K562 (cell line): ENCODE results near the gene TARS3. TPM values are rescaled to one million over a fixed set of nuclear protein-coding genes. Genes with fewer than 3 reads are reported as not detected.

Experiments
- ATAC-seq: fragments of 200-7000 bp; cut with Tn5 transposase; 3 replicates; pipeline ENCODE4 v1.9.1; 2020; ENCODE audit warnings: moderate library complexity
- BruUV-seq: library from RNA; stranded (reverse); fragments of 400-500 nt; replicated peaks from 2 replicates; lab custom pipeline; 2021; lab: Mats Ljungman, UMichigan
- CTCF ChIA-PET: fragments of 300-600 bp; formaldehyde crosslinking; extraction: SDS; loops from one replicate; lab custom pipeline; 2021; ENCODE audit warnings: low intra/inter-chr PET ratio; lab: Yijun Ruan, JAX
- POLR2A ChIA-PET: fragments of 300-600, 350-650 bp; sonication (Branson Sonifier 250); formaldehyde crosslinking; extraction: SDS; loops from one replicate; lab custom pipeline; 2021; ENCODE audit warnings: antibody characterized with exemption, inconsistent platforms; lab: Yijun Ruan, JAX
- DNase-seq, 4 experiments: peaks; one replicate each; pipeline versions ENCODE4 v3.0.0 to v3.0.0-alpha.2; 2011 to 2018; ENCODE audit warnings: low spot score in 3 of 4, mixed read lengths in 3 of 4; ENCODE audit errors: extremely low read depth in 1 of 4
- FAIRE-seq: peaks from 2 replicates; lab custom pipeline; 2011; peaks lifted over from hg19 to GRCh38; lab: Jason Lieb, UNC
- H2AFZ ChIP-seq: 2 replicates; pipeline ENCODE4 v1.6.0; 2011; ENCODE audit warnings: low read depth, low read length, control low read depth, inconsistent platforms
- H3K27ac ChIP-seq: fragments of 200-600 bp; 3 replicates; pipeline ENCODE4 v1.8.0; 2011; ENCODE audit warnings: low read depth, mild to moderate bottlenecking, control low read depth, inconsistent platforms, low read length, moderate library complexity, mixed read lengths; ENCODE audit errors: extremely low read depth
- H3K27me3 ChIP-seq, 2 experiments: fragments of 300-600 bp in 1 of 2; 2 replicates in 1 of 2; 3 replicates in 1 of 2; pipeline versions ENCODE4 v1.6.0 to v1.8.0; 2011; ENCODE audit warnings: inconsistent platforms in 2 of 2, low read length in 2 of 2, mild to moderate bottlenecking in 1 of 2, mixed read lengths in 1 of 2, moderate library complexity in 1 of 2; ENCODE audit not compliant: control insufficient read depth in 2 of 2, insufficient read depth in 2 of 2
- H3K36me3 ChIP-seq: fragments of 300-600 bp; 3 replicates; pipeline ENCODE4 v1.8.0; 2011; ENCODE audit warnings: mild to moderate bottlenecking, low read length, inconsistent platforms; ENCODE audit not compliant: control insufficient read depth, insufficient read depth
- H3K4me1 ChIP-seq, 2 experiments: fragments of 200-600 bp in 1 of 2; replicated peaks in 1 of 2; 2 replicates in 1 of 2; 3 replicates in 1 of 2; pipeline versions ENCODE4 v1.5.1 to v1.8.0; 2011; ENCODE audit warnings: inconsistent platforms in 2 of 2, low read length in 2 of 2, mild to moderate bottlenecking in 1 of 2, mixed read lengths in 1 of 2, moderate library complexity in 1 of 2; ENCODE audit not compliant: control insufficient read depth in 2 of 2, insufficient read depth in 2 of 2
- H3K4me2 ChIP-seq: 2 replicates; pipeline ENCODE4 v1.6.1; 2011; ENCODE audit warnings: low read length, control low read depth, inconsistent platforms, mixed read lengths; ENCODE audit not compliant: insufficient read depth
- H3K4me3 ChIP-seq: fragments of 200-600 bp; sonication (generic), shearing (Covaris generic); 2 replicates; pipeline ENCODE4 v1.5.1; 2016; ENCODE audit warnings: control low read depth, inconsistent platforms
- H3K79me2 ChIP-seq: fragments of 200-600 bp; 3 replicates; pipeline ENCODE4 v1.8.0; 2011; ENCODE audit warnings: low read length, inconsistent platforms; ENCODE audit not compliant: control insufficient read depth, insufficient read depth
- H3K9ac ChIP-seq, 2 experiments: 2 replicates each; pipeline versions ENCODE4 v1.6.0 to v1.6.1; 2011; ENCODE audit warnings: low read depth in 2 of 2, low read length in 2 of 2, control low read depth in 1 of 2, inconsistent platforms in 1 of 2, mild to moderate bottlenecking in 1 of 2, mixed read lengths in 1 of 2; ENCODE audit not compliant: insufficient read depth in 1 of 2
- H3K9me1 ChIP-seq: one replicate; pipeline ENCODE4 v1.6.0; 2011; ENCODE audit warnings: inconsistent platforms, mild to moderate bottlenecking, low read length, moderate library complexity; ENCODE audit not compliant: control insufficient read depth, insufficient read depth
- H3K9me3 ChIP-seq: replicated peaks from 2 replicates; pipeline ENCODE4 v1.5.1; 2011; ENCODE audit warnings: low read depth, low read length, inconsistent platforms; ENCODE audit not compliant: control insufficient read depth, insufficient read depth
- H4K20me1 ChIP-seq: replicated peaks from 2 replicates; pipeline ENCODE4 v1.6.1; 2011; ENCODE audit warnings: low read length, inconsistent platforms, mixed read lengths; ENCODE audit not compliant: control insufficient read depth, insufficient read depth
- ATF6 ChIP-seq: sonication (generic); formaldehyde crosslinking; IDR thresholded peaks from 2 replicates; pipeline ENCODE4 v1.4.0; 2020; ENCODE audit warnings: mild to moderate bottlenecking, missing genetic modification reagents
- HNRNPUL1 ChIP-seq: fragments of 200-400 bp; formaldehyde crosslinking; IDR thresholded peaks from 2 replicates; pipeline ENCODE4 v1.6.1; 2017; ENCODE audit warnings: low read length
- MYNN ChIP-seq, 2 experiments: sonication (generic); formaldehyde crosslinking in 1 of 2; IDR thresholded peaks; 2 replicates each; pipeline versions ENCODE4 v1.5.0 to v1.6.1; 2016 to 2020; ENCODE audit warnings: antibody characterized with exemption in 1 of 2, missing genetic modification reagents in 1 of 2
- NFIC ChIP-seq: fragments of 450-650 bp; IDR thresholded peaks from 2 replicates; pipeline ENCODE4 v1.6.1; 2017; ENCODE audit warnings: mild to moderate bottlenecking, inconsistent platforms
- RBM22 ChIP-seq: fragments of 200-400 bp; formaldehyde crosslinking; IDR thresholded peaks from 2 replicates; pipeline ENCODE4 v1.6.1; 2018; ENCODE audit warnings: low read length, low read depth; ENCODE audit not compliant: poor library complexity, severe bottlenecking
- RCOR1 ChIP-seq, 2 experiments: IDR thresholded peaks; 2 replicates each; pipeline ENCODE4 v1.6.1; 2012; ENCODE audit warnings: low read depth in 2 of 2, low read length in 2 of 2, borderline replicate concordance in 1 of 2, improper control_type of control experiment in 1 of 2
- ZBED1 ChIP-seq: IDR thresholded peaks from 2 replicates; pipeline ENCODE4 v1.6.1; 2014
- ZNF263 ChIP-seq: sonication (generic); formaldehyde crosslinking; IDR thresholded peaks from 2 replicates; pipeline ENCODE4 v1.8.0; 2022; ENCODE audit warnings: mild to moderate bottlenecking, missing genetic modification reagents, borderline replicate concordance
- WGBS: fragments of 100-300 bp; shearing (Covaris generic); methylation state at CpG from one replicate; pipeline ENCODE4 v1.1.6; 2016; ENCODE audit warnings: low coverage, mixed read lengths; ENCODE audit not compliant: insufficient coverage; ENCODE audit errors: missing lambda C conversion rate; 5-methylcytosine and 5-hydroxymethylcytosine counted together
- in situ Hi-C: fragments of 300-500 bp; cut with MboI; formaldehyde crosslinking; loops from 4 replicates; pipeline ENCODE4 v1.15.0; 2018; ENCODE audit warnings: inconsistent platforms, mixed read lengths
- intact Hi-C: fragments of 100-400 bp; cut with micrococcal nuclease; formaldehyde crosslinking; loops from 2 replicates; pipeline ENCODE4 v1.14.2; 2022
- polyA plus RNA-seq, 8 experiments: library from polyadenylated mRNA; depleted of rRNA in 4 of 8; stranded (reverse) in 5 of 8; unstranded in 3 of 8; fragments of >200 nt; fragmentation: Nextera tagmentation in 2 of 8; fragmentation: Illumina TruSeq in 1 of 8; extraction: Ambion mirVana in 2 of 8; extraction: Trizol in 1 of 8; gene quantifications; 2 replicates each; pipeline versions ENCODE4 v1.2.1 to v1.2.3, GENCODE V29; 2011 to 2014; ENCODE audit warnings: inconsistent platforms in 1 of 8, missing spikeins in 1 of 8
- total RNA-seq, 7 experiments: library from RNA; depleted of rRNA in 6 of 7; stranded (reverse); fragments of >200 nt in 6 of 7; fragmentation: Illumina TruSeq in 2 of 7; extraction: Trizol in 2 of 7; gene quantifications; 2 replicates each; pipeline versions ENCODE4 v1.2.1 to v1.2.3, GENCODE V29; 2011 to 2021; ENCODE audit warnings: low replicate concordance in 1 of 7

TARS3 gene
- total and polyA plus RNA-seq, 9 of the 15 experiments (the other 6 are each of a cell fraction or from before 2014, with no cell fraction given): 2.1 to 14.7 (median 9.8) TPM

DNA sequence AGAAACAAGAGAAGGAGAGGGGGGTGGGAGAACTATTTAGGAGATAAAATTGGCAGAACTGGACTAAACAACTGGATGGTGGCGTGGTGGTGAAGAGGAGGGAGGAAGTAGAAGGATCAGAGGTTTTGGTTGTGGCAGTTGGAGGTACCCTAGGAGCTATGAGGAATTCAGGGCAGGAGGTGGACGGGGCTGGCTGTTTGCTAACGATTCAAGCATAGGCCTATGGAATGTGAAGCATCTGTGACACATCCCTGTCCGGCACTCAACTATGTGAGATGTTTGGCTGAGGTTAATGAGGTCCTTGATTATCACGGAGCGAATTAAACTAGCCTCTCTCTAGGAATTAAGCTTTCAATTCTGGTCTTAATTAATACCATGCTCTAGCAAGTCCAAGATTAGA, 13.5 kb downstream of the TARS3 start:
- Histone ChIP-seq H3K4me1 (no peaks in the 10 kb centered on the region), H3K9me3 (no peaks in the 10 kb centered on the region), H3K9me1 (no peaks in the 10 kb centered on the region), H3K27me3 (no peaks in the 10 kb centered on the region), H3K9ac (no peak overlapping the region), H3K4me3 (no peak overlapping the region), H3K79me2 (no peaks in the 10 kb centered on the region), H4K20me1 (no peaks in the 10 kb centered on the region), H3K36me3 (peaks cover 60% of the 10 kb centered on the region; the same call in 2 of the 3 replicates), H3K27ac (no peak overlapping the region), H2AFZ (no peak overlapping the region), H3K4me2 (no peak overlapping the region)
- in situ Hi-C loops: no loop called here
- ChIA-PET POLR2A (interaction anchor here (1.0 kb wide), 1 partner anchor 10 kb away, joined by 3 read pairs; no protein-coding TSS in a partner anchor), CTCF (no interaction called here)
- no TSS peak for BruUV-seq
- no peak for DNase-seq
- 78% methylated on average over 6 of the region's 6 CpGs for WGBS
- no peak for ATAC-seq
- no peak for FAIRE-seq
- TF ChIP-seq HNRNPUL1 (no peak), ATF6 (CRISPR knock-in tag) (no peak), ZNF263 (CRISPR knock-in tag) (no peak), MYNN (IDR thresholded peaks at IDR 0.05) (no peak), MYNN (CRISPR knock-in tag; IDR thresholded peaks at IDR 0.05) (no peak), ZBED1 (no peak), RCOR1 (IDR thresholded peaks at IDR 0.05; ENCODE audit: borderline replicate concordance in 1 of 2, low read depth in 2 of 2, low read length in 2 of 2) (no peak), NFIC (no peak), RBM22 (no peak)
- intact Hi-C loops: no loop called here
